Astrocyte (in vitro differentiated cells and primary cell): ENCODE results near the gene PLGRKT. TPM values are rescaled to one million over a fixed set of nuclear protein-coding genes. Genes with fewer than 3 reads are reported as not detected.
A peak's percentile ranks its signal among the peaks of the same experiment; 100 is the strongest.

Experiments
- DNase-seq: peaks from one replicate; pipeline ENCODE4 v3.0.0-alpha.2; 2010; ENCODE audit warnings: low read depth
- FAIRE-seq: peaks from 2 replicates; lab custom pipeline; 2011; peaks lifted over from hg19 to GRCh38; lab: Jason Lieb, UNC
- H2AFZ ChIP-seq: 2 replicates; pipeline ENCODE4 v1.6.0; 2012; ENCODE audit warnings: low read depth, low read length, inconsistent platforms
- H3K27ac ChIP-seq: 2 replicates; pipeline ENCODE4 v1.5.1; 2011; ENCODE audit warnings: low read depth, low read length, inconsistent platforms
- H3K27me3 ChIP-seq: 2 replicates; pipeline ENCODE4 v1.6.0; 2011; ENCODE audit warnings: low read length, inconsistent platforms; ENCODE audit not compliant: insufficient read depth
- H3K36me3 ChIP-seq: 2 replicates; pipeline ENCODE4 v1.5.1; 2011; ENCODE audit warnings: low read length, inconsistent platforms; ENCODE audit not compliant: insufficient read depth
- H3K4me1 ChIP-seq: 2 replicates; pipeline ENCODE4 v1.5.1; 2011; ENCODE audit warnings: low read length, inconsistent platforms; ENCODE audit not compliant: insufficient read depth
- H3K4me2 ChIP-seq: 2 replicates; pipeline ENCODE4 v1.6.0; 2012; ENCODE audit warnings: low read length, inconsistent platforms
- H3K4me3 ChIP-seq: 2 replicates; pipeline ENCODE4 v1.5.1; 2011; ENCODE audit warnings: low read depth, mild to moderate bottlenecking, low read length, inconsistent platforms; ENCODE audit not compliant: insufficient read depth
- H3K79me2 ChIP-seq: 2 replicates; pipeline ENCODE4 v1.6.0; 2012; ENCODE audit warnings: mild to moderate bottlenecking, low read length, inconsistent platforms; ENCODE audit not compliant: insufficient read depth
- H3K9ac ChIP-seq: 2 replicates; pipeline ENCODE4 v1.6.0; 2012; ENCODE audit warnings: mild to moderate bottlenecking, low read length, inconsistent platforms
- H3K9me3 ChIP-seq: 2 replicates; pipeline ENCODE4 v1.5.1; 2012; ENCODE audit warnings: low read depth, mild to moderate bottlenecking, low read length, inconsistent platforms; ENCODE audit not compliant: insufficient read depth
- H4K20me1 ChIP-seq: 2 replicates; pipeline ENCODE4 v1.6.0; 2012; ENCODE audit warnings: low read length, inconsistent platforms; ENCODE audit not compliant: insufficient read depth
- H3K27ac Mint-ChIP-seq: one replicate; pipeline ENCODE4 v1.8.0; 2021; ENCODE audit warnings: mild to moderate bottlenecking, mixed read lengths; ENCODE audit not compliant: unreplicated experiment
- H3K27me3 Mint-ChIP-seq: one replicate; pipeline ENCODE4 v1.8.0; 2021; ENCODE audit warnings: low read depth, mixed read lengths; ENCODE audit not compliant: unreplicated experiment
- H3K36me3 Mint-ChIP-seq: one replicate; pipeline ENCODE4 v1.8.0; 2021; ENCODE audit warnings: low read depth, mixed read lengths; ENCODE audit not compliant: unreplicated experiment
- H3K4me1 Mint-ChIP-seq: one replicate; pipeline ENCODE4 v1.8.0; 2021; ENCODE audit warnings: low read depth, mixed read lengths; ENCODE audit not compliant: unreplicated experiment
- H3K4me3 Mint-ChIP-seq: one replicate; pipeline ENCODE4 v1.8.0; 2021; ENCODE audit warnings: mild to moderate bottlenecking, moderate library complexity, mixed read lengths; ENCODE audit not compliant: unreplicated experiment
- H3K9me3 Mint-ChIP-seq: one replicate; pipeline ENCODE4 v1.8.0; 2021; ENCODE audit warnings: mild to moderate bottlenecking, mixed read lengths; ENCODE audit not compliant: unreplicated experiment
- CTCF ChIP-seq: IDR thresholded peaks from 2 replicates; pipeline ENCODE4 v1.5.1; 2011; ENCODE audit warnings: low read depth, mild to moderate bottlenecking, inconsistent platforms, low read length, moderate library complexity; ENCODE audit not compliant: insufficient read depth
- EZH2 ChIP-seq: IDR thresholded peaks from 2 replicates; pipeline ENCODE4 v1.6.1; 2012; ENCODE audit warnings: mild to moderate bottlenecking, low read length, inconsistent platforms; ENCODE audit not compliant: insufficient read depth
- total RNA-seq: library from RNA; stranded (reverse); gene quantifications from 2 replicates; pipeline ENCODE4 v1.2.1, GENCODE V29; 2021

Gene PLGRKT
- total RNA-seq, 1 donor from 2014 or later: 10.6 TPM

DNA sequence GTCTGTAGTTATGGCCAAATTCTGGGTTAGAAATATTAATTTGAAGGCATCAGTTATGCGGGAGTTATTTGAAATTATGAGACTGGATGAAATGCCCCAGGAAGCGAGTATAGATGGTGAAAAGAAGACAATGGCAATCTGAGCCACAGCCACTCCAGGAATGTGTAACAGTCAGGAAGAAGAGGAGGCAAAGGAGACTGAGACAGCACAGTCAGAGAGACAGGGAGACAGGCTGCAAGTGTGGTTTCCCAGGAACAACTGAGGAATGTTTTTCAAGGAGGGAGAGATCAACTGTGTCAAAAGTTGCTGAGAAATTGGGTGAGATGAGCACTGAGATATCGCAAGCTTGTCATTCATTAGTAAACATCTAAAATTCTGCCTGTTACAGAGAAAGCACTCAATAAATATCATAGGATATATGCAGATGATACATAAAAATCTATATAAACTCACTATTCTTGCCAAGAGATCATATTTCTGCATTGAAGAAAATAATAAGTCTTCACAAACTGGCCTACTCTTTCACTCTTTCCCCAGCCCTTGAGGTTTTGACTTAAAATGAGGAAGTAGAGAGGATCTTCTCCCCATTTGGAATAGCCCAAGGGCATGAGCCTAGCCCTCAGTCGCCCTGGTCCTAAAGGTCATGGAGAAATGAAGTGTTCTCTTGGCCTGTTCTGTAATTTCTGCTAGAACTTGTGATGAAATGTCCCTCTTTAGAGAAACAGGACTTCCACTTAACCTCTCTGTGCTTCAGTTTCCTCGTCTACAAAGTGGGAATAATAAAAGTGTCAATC, 49.5 kb downstream of the PLGRKT start:
- FAIRE-seq: peak; percentile 52
- Histone ChIP-seq H3K9ac (no peak overlapping the region), H3K27me3 (no peaks in the 10 kb centered on the region), H4K20me1 (peaks cover 5% of the 10 kb centered on the region), H3K36me3 (no peaks in the 10 kb centered on the region), H3K4me1 (peaks cover 22% of the 10 kb centered on the region), H2AFZ (no peak overlapping the region), H3K4me3 (no peak overlapping the region), H3K27ac (no peak overlapping the region), H3K79me2 (no peaks in the 10 kb centered on the region), H3K9me3 (no peaks in the 10 kb centered on the region), H3K4me2 (peak overlapping the region; percentile 58)
- peaks cover 2% of the 10 kb centered on the region for H3K36me3 Mint-ChIP-seq
- peak; percentile 46 for DNase-seq
- no peaks in the 10 kb centered on the region for H3K9me3 Mint-ChIP-seq
- peaks cover 34% of the 10 kb centered on the region for H3K4me1 Mint-ChIP-seq
- peak overlapping the region; percentile 96 for H3K27ac Mint-ChIP-seq
- H3K27me3 Mint-ChIP-seq: no peaks in the 10 kb centered on the region
- H3K4me3 Mint-ChIP-seq: no peak overlapping the region
- TF ChIP-seq CTCF (no peak), EZH2 (no peak)

- Histone ChIP-seq H3K4me1 (peaks cover 18% of the 10 kb centered on the region), H3K9me3 (no peaks in the 10 kb centered on the region), H2AFZ (no peak overlapping the region), H3K36me3 (no peaks in the 10 kb centered on the region), H4K20me1 (peaks cover 2% of the 10 kb centered on the region), H3K27me3 (no peaks in the 10 kb centered on the region), H3K27ac (no peak overlapping the region), H3K4me3 (no peak overlapping the region), H3K79me2 (no peaks in the 10 kb centered on the region), H3K4me2 (no peak overlapping the region), H3K9ac (no peak overlapping the region)
- Mint-ChIP-seq H3K36me3 (peaks cover 14% of the 10 kb centered on the region), H3K4me1 (peaks cover 28% of the 10 kb centered on the region), H3K27ac (no peak overlapping the region), H3K27me3 (no peaks in the 10 kb centered on the region), H3K4me3 (no peak overlapping the region), H3K9me3 (no peaks in the 10 kb centered on the region)
- TF ChIP-seq CTCF: no peak
- TF ChIP-seq EZH2: no peak
- no peak for FAIRE-seq
- DNase-seq: no peak
Measured at GRCh38 chr9:5384436-5384835, 53.3 kb downstream of the PLGRKT start.

DNA sequence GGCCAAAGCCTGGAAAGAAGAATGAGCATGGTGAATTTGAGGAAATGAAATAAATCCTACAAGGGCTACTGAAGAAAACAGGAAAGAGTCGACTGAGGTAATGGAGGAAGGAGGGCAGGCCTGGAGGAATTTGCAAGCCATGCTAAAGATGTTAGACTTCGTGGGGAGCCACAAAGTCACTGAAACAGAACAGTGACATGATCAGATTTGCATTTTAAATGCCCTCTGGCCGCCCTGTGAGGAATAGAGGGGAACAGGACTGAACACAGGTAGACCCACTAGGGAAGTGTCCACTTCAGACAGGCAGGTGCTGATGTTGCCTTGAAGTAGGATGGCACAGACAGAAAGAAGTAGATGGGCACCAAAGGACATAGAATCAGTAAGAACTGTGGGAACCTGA, 55.2 kb downstream of the PLGRKT start:
- Mint-ChIP-seq H3K4me3 (peak overlapping the region; percentile 10), H3K27ac (no peak overlapping the region), H3K9me3 (no peaks in the 10 kb centered on the region), H3K4me1 (peaks cover 9% of the 10 kb centered on the region), H3K36me3 (peaks cover 14% of the 10 kb centered on the region), H3K27me3 (no peaks in the 10 kb centered on the region)
- Histone ChIP-seq H4K20me1 (no peaks in the 10 kb centered on the region), H3K36me3 (no peaks in the 10 kb centered on the region), H3K79me2 (no peaks in the 10 kb centered on the region), H3K27me3 (no peaks in the 10 kb centered on the region), H3K4me1 (no peaks in the 10 kb centered on the region), H3K4me3 (no peak overlapping the region), H2AFZ (no peak overlapping the region), H3K9ac (no peak overlapping the region), H3K9me3 (no peaks in the 10 kb centered on the region), H3K27ac (no peak overlapping the region), H3K4me2 (no peak overlapping the region)
- TF ChIP-seq CTCF (no peak), EZH2 (no peak)
- FAIRE-seq (no peak), DNase-seq (no peak)
